Stimulated activated CD4-positive, alpha-beta T cell treated with anti-CD3 and anti-CD28 coated beads, Interleukin-15, amount 100 ng/mL, for 24 hours (primary cell): ENCODE measurements around the gene MAP3K4.
"Not testable (repeated sequence)": the region's sequence is repeated elsewhere in the genome, so short reads cannot be mapped to it uniquely, and the experiment has no call there.

ENCODE experiments used
- DNase-seq: peaks from one replicate; pipeline ENCODE4 v3.0.0-alpha.2; 2020

Gene MAP3K4

DNA sequence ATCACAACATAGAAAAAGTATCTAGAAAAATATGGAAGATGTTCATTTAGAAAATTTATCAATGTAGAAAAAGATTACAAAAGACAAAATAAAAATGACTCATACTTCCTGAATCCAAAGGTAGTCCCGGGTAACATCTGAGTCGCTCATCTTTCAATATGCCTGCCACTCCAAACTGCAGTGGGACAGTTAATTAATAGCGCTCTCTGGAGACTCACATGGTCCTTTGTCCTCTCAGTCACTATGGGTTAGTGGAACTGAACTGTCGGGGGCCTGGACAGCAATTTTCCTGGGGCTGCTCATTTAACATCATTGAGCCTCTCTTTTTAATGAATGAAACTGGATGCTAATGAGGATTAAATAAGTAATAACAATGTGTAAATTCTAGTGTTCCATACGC lies 103.4 kb downstream of the MAP3K4 start:
- DNase-seq: no peak

DNA sequence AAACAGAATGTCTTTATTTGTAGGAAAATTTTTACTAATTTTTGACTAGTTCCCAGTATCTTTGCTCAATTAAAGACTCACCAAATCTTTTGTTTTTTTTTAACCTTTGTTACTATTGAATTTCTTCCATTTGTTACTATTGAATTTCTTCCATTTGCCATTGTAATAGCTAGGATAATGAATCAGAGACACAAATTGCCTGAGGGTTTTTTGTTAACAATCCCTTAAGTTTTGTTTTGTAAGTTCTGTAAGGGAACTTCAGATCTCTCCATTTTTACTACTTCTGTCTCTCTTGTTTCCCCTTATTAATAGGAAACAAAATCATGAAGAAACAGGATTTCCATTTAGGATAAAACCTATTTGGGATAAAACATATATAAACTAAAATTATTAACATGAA lies 104.3 kb downstream of the MAP3K4 start:
- no peak for DNase-seq

DNA sequence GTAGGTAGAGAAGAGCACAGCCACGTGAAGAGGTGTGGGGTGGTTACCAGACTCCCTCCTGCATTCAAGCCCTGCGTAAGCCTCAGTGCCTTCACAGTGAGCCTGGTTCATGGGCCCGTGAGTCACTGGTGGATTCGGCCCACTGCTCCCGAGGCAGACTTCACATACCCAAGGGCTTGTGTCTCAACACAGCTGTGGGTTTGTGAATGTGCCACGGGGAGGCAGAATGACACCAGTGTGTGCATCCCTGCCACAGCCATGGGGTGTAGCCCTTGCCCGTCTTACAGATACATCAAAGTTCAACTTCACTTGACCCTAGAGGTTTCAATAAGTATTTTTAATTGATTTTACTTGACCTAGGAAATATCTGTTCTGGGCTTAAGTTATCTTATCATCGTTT lies 108.5 kb downstream of the MAP3K4 start:
- no peak for DNase-seq

DNA sequence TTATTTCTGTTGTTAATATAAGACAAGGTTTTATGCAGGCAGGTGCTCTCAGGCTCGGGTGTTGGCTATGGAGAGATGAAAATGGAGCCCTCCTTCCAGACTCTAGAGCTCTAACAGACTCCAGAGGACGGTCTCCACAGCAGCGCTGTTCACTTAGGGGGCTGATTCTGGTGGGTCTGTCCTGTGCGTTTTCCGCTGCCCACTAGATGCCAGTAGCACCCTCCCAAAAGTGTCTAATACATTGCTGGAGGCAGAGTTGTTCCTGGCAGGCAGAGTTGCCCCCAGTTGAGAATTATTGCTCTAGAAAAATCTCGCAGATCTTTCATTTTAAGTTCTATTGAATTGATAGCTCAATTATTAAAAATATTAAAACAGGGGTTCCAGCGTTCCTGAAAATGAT lies 109.9 kb downstream of the MAP3K4 start:
- DNase-seq: no peak

DNA sequence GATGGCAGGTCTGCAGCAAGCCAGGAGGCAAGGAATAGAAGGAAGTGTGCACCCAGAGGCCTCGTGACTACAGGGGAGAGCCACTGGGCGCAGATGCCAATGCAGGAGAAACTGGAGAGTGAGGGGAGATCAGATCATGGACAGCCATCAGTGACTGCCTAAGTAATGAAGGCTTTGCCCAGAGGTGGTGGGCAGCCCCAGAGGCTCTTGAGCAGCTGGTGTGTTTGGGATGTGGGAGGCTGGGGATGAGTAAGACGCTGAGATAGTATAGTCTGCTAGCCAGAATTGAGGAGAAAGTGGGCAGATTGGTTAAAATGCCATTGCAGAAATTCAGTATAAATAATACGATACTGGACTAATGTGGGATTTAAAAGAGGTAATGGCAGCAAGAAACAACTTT lies 111.9 kb downstream of the MAP3K4 start:
- DNase-seq: no peak

DNA sequence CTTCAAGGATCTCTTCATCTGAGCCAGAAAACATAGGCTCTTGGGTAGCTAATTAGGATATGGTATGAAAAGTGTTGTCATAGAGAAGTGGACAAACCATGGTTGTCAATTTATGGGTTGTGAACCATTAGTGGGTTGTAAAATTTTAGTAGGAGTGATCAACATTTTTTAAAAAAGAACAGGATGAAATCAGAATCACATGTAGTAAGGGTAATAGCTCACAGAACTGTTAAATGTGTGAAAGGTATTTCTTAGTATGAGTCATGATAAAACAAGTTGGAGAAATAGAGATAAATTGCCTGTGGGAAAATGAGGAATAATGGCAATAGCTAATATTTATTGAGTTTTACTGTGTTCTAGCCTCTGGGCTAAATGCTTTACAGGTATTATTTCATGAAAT lies 113.4 kb downstream of the MAP3K4 start:
- DNase-seq: no peak

DNA sequence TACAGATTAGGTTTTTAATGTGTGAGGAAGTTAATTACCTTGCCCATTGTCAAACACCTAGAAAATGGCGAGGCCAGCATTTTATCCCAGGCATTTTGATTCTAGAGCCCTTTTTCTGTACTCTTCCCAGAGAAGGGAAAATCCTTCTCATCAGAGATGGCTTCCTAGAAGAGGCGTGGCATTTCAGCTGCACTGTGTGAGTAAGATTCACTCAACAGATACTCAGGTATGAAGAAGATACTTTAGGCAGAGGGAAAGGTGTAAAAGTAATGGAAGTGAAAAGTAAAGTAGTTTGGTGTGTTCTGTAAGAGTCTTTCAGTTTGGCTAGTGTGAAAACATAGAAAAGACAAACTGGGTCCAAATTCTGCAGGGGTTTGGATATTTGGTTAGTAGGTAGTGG lies 113.8 kb downstream of the MAP3K4 start:
- DNase-seq: no peak

DNA sequence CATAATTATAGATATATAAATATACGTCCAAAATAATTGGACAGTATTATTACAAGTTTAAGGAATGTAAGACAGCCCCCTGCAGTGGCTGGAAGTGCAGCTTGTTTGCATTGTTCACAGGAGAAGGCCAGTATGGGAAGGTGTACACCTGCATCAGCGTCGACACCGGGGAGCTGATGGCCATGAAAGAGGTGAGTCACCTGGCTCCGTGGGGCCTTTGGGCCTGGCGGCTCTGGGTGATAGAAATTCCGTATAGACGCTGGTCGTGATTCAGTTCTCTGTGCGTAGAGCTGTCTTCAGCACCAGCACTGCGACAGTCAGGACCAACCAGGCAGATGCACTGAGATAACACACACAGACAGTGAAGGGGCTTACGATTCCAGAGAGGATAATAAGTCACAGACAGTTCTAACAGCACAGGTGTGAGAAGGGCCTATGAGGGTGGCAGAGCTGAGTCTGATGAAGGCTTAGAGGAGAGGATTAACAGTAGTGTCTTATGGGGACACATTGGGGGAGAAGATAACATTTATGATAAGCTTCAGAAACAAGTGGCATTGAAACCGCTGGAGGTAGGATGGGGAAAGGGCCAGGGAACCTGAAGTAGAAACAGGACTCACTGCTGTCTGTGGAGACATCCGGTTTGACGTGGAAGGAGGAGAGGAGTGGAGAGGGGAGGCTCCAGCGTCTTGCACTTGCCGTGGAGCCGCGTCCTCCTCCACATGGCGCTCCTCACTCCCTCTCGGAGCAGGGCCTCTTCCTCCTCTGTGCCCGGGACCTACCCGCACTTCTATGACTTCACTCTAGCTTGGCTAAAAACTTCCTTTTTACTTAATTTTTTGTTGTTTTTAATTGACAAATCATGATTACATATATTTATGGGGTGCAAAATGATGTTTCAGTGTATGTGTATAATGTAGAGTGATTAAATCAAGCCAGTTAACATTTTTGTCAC lies 116.5 kb downstream of the MAP3K4 start:
- DNase-seq: no peak

DNA sequence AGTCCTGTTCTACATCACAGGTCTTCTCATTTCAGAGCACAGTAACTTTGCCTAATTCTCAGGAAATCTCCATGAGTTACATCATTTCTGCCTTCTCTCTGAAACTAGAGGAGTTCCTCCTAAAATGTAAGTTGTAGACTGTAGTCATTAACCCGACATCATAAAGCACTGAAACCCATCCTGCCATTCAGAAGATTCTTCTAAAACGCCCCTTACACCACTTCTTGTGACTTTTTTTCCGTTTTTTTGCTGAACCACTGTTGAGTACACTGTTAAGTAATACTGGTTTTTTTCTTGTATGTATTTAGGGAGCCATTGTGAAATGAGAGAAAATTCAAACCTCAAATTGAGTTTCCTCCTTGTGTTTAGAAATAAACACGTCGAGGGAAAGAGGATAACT lies 117.3 kb downstream of the MAP3K4 start:
- DNase-seq: no peak

DNA sequence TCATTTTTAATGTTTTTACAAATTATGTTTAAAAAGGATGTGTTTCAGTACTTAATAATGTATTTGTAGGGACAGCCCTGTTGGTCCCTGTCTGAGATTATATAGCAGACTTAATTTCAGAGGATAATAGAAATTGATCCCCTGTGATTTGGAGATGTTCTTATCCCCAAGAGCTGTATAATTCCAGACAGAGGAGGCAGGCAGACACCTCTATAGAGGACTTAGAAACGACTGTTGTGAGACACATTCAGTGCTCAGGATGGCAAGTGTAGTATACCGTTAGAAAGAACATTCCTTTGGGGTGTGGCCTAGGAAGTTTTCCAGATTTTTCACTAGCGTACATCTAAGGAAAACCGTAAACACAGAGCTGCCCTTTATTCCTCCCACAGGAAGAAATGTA lies 117.8 kb downstream of the MAP3K4 start:
- no peak for DNase-seq

DNA sequence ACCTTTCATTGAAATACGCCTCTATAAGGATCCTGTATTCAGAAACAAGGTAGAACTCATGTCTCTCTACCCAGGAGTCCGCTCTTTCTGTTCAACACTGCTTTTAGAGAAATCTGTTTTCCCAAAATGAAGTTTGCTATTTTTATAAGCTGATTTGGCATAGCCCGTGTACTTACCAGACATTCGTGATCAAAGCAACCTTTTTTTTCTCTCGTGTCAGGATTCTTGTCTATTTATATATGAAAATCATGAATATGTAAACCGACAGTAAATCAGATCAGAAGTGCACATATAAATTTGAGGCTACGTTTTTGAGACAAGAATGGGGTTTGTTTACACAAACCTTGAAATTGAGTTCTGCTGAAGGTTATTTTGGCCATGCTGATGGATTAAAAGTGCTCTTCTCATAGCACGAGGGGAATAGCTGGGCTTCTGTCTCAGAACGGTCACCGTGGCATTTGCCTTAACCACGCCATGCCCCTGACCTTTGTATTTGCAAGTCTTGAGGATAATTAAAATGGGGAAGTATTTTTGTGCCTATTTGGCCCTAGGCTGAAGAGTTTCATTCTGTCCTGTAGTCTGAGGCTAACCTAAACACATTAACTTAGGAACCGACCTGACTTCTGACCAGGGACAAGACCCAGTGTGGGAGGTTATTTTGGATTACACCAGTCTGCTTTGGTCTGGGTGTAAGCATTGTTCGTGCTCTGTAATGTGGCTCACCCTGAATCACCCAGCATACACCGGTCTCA lies 118.6 kb downstream of the MAP3K4 start:
- no peak for DNase-seq

DNA sequence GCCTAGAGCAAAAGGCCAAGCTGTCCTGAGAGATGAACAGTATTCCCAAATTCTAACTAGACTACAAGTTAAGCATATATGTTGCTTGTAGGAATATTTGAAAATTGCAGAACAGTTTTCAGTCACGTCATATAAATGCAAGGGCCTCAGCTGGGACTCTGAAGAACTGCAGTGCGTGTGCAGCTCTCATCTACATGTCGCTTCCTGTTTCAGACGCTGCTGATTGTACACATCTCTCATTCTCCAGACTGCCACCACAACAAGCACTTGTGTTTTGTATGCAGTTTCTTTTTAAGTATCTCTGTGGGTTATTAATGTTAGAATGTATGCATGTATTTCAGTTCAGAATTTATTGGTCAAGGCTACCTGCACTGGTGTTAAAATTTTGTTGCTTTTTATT lies 119.7 kb downstream of the MAP3K4 start:
- DNase-seq: peak; percentile 16

DNA sequence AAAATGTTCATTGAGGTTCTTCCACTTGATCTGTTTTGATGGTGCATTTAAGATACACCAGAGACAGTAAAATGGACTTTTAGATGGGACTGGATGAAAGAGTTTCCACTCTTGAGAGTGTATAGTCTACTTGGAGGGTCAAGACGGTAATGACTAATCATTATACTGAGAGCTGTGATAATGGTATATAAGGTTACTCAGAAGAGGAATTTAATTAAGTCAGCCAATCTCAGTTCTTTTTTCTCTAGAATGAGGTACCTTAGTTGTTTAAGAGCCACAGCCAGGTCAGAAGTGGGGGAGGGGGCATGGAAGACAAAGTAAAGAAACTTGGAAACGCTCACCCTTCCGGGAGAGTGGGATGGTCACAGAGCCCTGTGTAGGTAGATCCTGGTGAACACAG lies 123.9 kb downstream of the MAP3K4 start:
- no peak for DNase-seq

DNA sequence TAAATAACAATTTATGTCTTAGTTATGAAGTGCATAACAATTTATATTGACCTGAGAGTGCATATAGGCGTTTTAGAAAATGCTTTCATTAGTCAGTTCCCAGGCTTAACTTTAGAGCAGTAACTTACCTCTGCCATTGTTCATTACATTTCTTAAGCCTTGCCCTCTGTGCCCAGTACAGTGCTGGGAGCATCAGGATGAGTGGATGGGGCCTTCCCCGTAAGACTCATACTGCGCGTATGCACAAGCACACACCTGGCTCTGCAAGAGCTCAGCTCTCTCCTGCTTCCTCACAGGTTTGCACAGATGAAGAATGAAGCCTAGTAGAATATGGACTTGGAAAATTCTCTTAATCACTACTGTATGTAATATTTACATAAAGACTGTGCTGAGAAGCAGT lies 125.0 kb downstream of the MAP3K4 start:
- DNase-seq: no peak

DNA sequence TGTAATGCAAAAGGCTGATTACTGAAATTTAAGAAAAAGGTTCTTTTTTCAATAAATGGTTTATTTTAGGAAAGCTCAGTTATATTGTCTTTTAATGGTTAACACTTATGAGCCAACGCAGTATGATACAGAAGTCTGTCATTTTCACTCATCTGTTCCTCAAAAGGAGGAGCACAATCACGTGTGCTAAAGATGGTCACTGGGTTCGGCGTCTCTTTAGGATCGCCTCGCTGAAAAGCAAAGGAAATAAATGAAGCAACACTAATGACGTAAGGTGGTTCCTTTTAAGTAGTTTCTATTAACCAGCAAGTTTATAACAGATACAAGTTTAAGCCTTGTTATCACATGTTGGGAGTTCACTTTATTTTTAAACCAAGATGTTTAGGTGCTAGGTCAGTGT lies 125.7 kb downstream of the MAP3K4 start:
- DNase-seq: no peak

DNA sequence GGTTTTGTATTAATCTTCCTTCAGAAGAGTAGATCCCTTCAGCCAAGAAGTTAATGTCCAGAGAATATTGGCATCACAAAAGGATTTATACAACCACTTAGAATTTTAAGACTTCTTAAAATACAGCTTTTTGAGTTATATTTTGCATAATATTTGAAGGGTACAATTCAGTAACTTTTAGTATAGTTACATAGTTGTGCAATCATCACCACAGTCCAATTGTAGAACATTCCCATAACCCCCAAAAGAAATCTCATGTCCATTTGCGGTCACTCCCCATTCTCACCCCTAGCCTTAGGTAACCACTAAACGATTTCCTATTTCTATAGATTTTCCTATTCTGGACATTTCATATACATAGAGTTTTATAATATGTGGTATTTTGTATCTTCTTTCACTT lies 126.4 kb downstream of the MAP3K4 start:
- DNase-seq: no peak

DNA sequence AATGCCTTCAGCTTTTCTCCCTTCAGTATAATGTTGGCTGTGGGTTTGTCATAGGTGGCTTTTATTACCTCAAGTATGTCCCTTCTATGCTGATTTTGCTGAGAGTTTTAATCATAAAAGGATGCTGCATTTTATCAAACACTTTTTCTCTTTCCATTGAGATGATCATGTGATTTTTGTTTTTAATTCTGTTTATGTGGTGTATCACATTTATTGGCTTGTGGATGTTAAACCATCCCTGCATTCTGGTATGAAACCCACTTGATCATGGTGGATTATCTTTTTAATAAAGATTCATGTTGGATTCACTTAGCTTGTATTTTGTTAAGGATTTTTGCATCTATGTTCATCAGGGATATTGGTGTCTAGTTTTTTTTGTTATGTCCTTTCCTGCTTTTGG lies 131.8 kb downstream of the MAP3K4 start:
- not testable (repeated sequence) for DNase-seq

DNA sequence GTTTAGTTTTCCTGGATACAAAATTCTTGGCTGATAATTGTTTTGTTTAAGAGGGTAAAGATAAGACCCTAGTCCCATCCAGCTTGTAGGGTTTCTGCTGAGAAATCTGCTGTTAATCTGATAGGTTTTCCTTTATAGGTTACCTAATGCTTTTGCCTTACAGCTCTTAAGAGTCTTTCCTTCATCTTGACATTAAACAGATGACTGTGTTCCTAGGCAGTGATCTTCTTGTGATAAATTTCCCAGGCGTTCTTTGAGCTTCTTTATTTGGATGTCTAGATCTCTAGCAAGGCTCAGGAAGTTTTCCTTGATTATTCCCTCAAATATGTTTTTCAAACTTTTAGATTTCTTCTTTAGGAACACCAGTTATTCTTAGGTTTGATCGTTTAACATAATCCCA lies 134.0 kb downstream of the MAP3K4 start:
- no peak for DNase-seq

DNA sequence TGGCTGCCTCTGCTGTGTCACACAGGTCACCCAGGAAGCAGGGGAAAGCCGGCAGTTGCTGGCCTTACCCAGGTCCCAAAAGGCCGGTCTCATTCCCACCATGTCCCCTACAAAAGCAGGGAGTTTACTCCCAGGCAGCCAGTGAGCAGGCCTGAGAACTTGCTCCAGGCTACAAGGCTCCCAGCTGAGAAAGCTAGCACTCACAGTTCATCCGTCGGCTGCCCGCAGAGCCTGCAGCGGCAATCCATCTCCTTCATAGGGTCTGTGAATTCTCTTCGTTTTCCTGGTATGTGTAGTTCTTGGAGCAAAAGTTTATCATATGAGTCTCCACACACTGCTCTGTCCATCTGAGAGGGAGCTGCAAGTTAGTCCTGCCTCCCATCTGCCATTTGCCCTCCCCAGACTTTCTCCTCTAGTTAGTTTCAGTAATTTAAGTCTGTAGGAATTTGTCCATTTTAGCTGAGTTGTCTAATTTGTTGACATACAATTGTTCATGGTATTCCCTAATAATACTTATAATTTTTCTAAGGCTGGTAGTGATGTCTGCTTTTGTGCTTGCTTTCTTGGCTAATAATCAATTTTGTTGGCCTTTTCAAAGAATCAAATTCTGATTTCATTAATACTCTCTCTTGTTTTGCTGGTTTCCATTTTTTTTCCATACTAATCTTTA lies 135.6 kb downstream of the MAP3K4 start:
- DNase-seq: no peak

DNA sequence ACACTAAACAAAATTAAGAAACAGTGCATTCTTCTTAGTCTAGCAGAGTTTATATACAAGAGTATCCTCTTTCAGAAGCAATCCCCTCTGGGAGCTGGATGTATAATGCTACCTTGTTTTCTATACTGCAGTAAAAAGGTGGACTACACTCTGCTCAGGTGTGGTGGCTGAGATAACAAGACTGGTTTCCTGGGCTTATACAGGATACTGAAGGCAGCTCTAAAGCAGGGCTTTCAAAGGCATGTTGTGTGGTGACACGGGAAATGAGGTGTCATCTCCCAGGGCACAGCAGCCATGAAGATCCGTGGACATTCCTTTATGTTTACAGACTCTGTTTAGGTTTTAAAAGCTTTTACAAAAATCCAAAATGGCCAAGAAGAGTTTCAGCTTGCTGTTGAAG lies 136.7 kb downstream of the MAP3K4 start:
- no peak for DNase-seq

DNA sequence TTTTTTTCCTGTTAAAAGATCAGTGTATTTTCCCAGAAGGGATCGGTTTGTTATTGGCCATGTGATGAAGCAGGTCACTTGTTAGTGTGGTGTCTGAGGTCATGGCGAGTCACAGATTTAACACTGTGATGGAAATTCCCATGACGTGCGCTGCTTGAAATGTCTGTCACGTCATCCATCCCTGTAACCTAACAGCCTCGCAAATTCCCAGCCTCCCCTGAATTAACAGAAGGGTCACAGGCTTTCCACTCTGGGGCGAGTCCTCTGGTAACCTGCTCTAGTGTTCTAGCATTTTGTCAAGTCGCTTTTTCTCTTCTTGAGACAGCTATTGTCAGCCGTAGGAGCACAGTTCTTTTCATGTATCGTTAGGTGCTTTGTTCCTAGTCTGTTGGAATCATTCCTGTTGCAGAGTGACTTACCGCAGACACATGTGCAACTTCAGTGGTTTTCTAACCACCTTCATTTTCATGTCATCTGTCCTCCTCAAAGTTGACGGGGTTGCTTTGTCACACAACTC lies 137.2 kb downstream of the MAP3K4 start:
- DNase-seq: peak; percentile 61

DNA sequence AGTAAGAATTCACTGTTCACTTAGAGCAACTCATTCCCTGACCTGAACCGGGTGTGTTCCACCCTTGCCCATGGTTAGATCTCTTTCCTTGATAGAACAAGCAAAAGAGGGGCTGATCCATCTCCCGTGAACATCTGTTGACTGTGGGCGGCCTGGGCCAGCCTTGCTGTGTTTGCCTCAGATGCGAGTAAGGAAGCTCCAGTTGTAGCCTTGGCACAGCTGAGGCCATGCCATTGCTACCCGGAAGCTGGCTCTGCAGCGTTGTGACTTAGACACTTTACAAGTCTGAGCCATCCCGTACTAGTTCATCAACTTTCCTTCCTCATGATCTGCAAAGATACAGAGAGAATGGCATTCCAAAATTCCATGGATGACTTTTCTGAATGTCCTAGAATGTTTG lies 139.0 kb downstream of the MAP3K4 start:
- no peak for DNase-seq

DNA sequence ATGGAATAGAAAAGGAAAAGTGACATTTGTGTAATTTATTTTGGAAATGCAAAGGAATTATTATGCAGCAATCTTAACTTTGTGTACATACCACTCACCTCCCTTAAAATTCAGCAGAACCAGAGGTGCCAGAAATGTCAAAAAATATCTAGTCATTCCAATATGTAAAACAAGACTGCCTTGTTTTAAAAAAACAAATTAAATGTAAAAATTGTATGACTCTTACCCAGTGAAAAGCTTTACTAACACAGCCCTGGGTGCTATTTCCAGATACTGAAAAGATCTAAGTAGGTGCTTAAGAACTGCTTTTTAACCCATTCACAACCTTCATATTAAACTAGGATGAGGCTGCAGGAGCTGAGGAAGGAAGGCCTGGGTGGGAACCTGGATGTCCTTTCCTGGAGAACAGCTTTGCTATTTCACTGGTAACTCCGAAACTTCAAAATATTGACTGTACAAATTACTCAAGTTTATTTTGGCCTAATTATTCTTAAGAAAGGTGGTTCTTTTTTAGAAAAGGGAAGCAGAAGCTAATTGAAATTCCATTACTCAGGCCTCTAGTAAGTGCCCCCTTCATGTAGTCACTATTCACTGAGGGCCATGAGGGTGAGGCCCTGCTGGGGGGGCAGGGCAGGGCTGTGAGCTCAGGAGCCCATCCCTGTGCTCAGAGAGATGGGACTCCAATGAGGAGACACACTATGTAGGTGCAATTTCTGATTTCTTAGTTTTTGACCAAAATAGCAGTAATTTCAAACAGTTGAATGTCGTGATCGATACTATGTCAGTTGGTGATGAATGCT lies 139.6 kb downstream of the MAP3K4 start:
- DNase-seq: no peak
